Activated CD8-positive, alpha-beta T cell treated with anti-CD3 and anti-CD28 coated beads for 36 hours (primary cell): ENCODE data around the gene GDPD5. TPM values are rescaled to one million over a fixed set of nuclear protein-coding genes. Genes with fewer than 3 reads are reported as not detected.

ENCODE experiments used
- ATAC-seq: fragments of 200-7000 bp; cut with Tn5 transposase; one replicate; pipeline ENCODE4 v1.10.0; 2021; ENCODE audit warnings: mild to moderate bottlenecking, moderate library complexity
- CTCF ChIA-PET: fragments of 350-600 bp; sonication (Branson Sonifier 250); formaldehyde crosslinking; loops from one replicate; lab custom pipeline; 2021; ENCODE audit warnings: antibody characterized with exemption; lab: Charles Lee
- POLR2A ChIA-PET: fragments of 350-600 bp; sonication (Branson Sonifier 250); formaldehyde crosslinking; loops from one replicate; lab custom pipeline; 2021; ENCODE audit warnings: antibody characterized with exemption; lab: Charles Lee
- DNase-seq: peaks from one replicate; pipeline ENCODE4 v3.0.0-alpha.2; 2020
- H3K27ac Mint-ChIP-seq: one replicate; pipeline ENCODE4 v1.8.0; 2021; ENCODE audit warnings: mild to moderate bottlenecking, mixed read lengths
- H3K27me3 Mint-ChIP-seq: one replicate; pipeline ENCODE4 v1.8.0; 2021; ENCODE audit warnings: mixed read lengths
- H3K36me3 Mint-ChIP-seq: one replicate; pipeline ENCODE4 v1.8.0; 2021; ENCODE audit warnings: low read depth, mixed read lengths
- H3K4me1 Mint-ChIP-seq: one replicate; pipeline ENCODE4 v1.8.0; 2021; ENCODE audit warnings: low read depth, mixed read lengths
- H3K4me3 Mint-ChIP-seq: one replicate; pipeline ENCODE4 v1.8.0; 2021; ENCODE audit warnings: mild to moderate bottlenecking, moderate library complexity, mixed read lengths
- H3K9me3 Mint-ChIP-seq: one replicate; pipeline ENCODE4 v1.8.0; 2021; ENCODE audit warnings: mixed read lengths
- intact Hi-C: fragments of 100-400 bp; cut with micrococcal nuclease; formaldehyde crosslinking; loops from one replicate; pipeline ENCODE4 v1.10.0; 2022
- total RNA-seq, 2 experiments: library from RNA; stranded (reverse); gene quantifications; one replicate each; pipeline ENCODE4 v1.2.3, GENCODE V29; 2021
- TF ChIP-seq, protein P1 (sequence below): fragments of 200-600 bp; IDR thresholded peaks from one replicate; pipeline ENCODE4 v1.8.0; 2022; ENCODE audit warnings: antibody characterized with exemption, mild to moderate bottlenecking

The GDPD5 gene
- total RNA-seq, 2 experiments from 2014 or later, result 7.8 to 11.0 TPM

DNA sequence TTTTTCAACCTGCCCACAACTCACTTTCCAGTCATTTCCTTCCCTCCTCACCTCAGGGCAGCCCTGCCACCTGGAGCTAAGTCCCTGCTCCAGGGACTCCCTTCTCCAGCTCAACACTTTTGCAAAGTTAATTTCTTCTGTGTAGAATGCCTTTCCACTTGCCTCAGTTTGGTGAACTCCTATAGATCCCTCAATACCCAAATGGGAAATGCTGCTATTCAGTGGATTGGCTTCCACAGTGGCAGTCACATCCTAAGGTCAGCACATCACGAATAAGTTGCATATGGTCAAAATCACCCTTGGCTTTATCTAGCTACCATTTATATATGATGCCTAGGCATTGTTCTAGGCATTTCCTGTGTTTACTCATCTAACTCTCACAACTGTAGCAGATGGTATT, 23.6 kb downstream of the GDPD5 start:
- Mint-ChIP-seq H3K36me3 (no peaks in the 10 kb centered on the region), H3K27ac (no peak overlapping the region), H3K4me3 (no peak overlapping the region), H3K4me1 (no peaks in the 10 kb centered on the region), H3K9me3 (no peaks in the 10 kb centered on the region), H3K27me3 (no peaks in the 10 kb centered on the region)
- POLR2A ChIA-PET, result interaction anchor here (0.5 kb wide), 1 partner anchor 56 kb away, joined by 3 read pairs; no protein-coding TSS in a partner anchor
- ATAC-seq (no peak), DNase-seq (no peak)
- CTCF ChIA-PET, result interaction anchor here (1.1 to 1.3 kb wide), 2 partner anchors 9 to 23 kb away, joined by 3 read pairs; partner anchors contain the start of gene GDPD5
- TF ChIP-seq, protein P1, sequence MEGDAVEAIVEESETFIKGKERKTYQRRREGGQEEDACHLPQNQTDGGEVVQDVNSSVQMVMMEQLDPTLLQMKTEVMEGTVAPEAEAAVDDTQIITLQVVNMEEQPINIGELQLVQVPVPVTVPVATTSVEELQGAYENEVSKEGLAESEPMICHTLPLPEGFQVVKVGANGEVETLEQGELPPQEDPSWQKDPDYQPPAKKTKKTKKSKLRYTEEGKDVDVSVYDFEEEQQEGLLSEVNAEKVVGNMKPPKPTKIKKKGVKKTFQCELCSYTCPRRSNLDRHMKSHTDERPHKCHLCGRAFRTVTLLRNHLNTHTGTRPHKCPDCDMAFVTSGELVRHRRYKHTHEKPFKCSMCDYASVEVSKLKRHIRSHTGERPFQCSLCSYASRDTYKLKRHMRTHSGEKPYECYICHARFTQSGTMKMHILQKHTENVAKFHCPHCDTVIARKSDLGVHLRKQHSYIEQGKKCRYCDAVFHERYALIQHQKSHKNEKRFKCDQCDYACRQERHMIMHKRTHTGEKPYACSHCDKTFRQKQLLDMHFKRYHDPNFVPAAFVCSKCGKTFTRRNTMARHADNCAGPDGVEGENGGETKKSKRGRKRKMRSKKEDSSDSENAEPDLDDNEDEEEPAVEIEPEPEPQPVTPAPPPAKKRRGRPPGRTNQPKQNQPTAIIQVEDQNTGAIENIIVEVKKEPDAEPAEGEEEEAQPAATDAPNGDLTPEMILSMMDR, result no peak
- intact Hi-C loops, result no loop called here

DNA sequence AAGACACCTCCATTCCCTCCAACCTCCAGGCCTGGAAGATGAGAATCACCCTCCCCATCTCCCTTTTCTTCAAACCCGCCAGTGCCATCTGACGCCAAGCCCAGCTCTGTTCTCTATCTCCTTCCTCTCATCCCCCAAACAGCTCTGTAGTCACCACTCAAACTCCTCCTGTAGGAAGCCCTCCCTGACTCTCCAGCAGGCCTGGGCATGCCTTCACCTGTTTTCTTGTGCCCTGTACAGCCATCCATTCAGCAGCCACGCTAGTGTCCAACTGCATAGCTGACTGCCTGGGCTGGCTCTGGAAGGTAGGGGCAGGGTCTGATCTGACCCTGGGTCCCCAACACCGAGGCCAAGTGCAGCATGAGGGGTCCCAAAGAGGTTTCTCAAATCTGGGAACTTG, 25.0 kb downstream of the GDPD5 start:
- no peak overlapping the region for H3K4me3 Mint-ChIP-seq
- no peak overlapping the region for H3K27ac Mint-ChIP-seq
- no peaks in the 10 kb centered on the region for H3K4me1 Mint-ChIP-seq
- no peaks in the 10 kb centered on the region for H3K9me3 Mint-ChIP-seq
- TF ChIP-seq, protein P1, result no peak
- POLR2A ChIA-PET, result no interaction called here
- no peaks in the 10 kb centered on the region for H3K36me3 Mint-ChIP-seq
- DNase-seq (no peak), ATAC-seq (no peak)
- CTCF ChIA-PET, result no interaction called here
- no peaks in the 10 kb centered on the region for H3K27me3 Mint-ChIP-seq
- intact Hi-C loops, result no loop called here

DNA sequence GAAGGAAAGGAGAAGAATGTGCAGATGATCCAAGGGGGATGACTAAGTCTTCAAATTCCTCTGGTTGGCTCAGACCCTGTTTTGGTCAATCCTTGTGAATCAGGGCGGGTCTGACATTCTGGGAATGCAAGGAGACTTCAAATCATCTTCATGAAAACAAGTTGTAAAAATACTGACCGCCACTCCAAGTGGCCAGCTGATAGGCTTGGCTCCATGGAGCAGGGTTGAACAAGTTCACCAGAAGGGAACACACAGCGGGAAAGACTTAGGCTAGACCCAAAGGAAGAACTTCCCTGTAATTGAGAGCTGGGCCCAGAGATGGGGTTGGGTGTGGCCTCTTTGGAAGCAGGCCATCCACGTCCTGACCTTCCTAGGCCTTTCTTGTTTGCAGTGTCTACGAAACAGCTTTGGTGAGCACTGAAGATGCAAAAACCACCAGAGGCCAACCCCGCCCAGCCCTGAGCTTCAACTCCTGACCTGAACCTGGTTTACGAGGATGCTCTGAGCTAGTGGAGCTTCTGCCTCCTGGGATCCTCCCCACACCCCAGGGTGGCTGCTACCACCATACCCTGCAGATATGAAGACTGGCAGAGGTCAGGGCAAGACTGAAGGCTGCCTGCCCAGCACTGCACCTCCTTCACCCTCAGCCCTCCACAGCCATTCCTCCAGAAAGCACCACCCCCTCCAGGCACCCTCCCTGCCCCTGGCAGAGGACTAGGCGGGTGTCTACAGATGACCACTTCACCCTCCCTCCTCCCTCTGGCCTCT, 26.1 kb downstream of the GDPD5 start:
- intact Hi-C loops, result no loop called here
- TF ChIP-seq, protein P1, result no peak
- Mint-ChIP-seq H3K4me1 (no peaks in the 10 kb centered on the region), H3K9me3 (no peaks in the 10 kb centered on the region), H3K36me3 (no peaks in the 10 kb centered on the region), H3K27me3 (no peaks in the 10 kb centered on the region), H3K27ac (no peak overlapping the region), H3K4me3 (no peak overlapping the region)
- ChIA-PET CTCF (interaction anchor here (0.9 kb wide), 1 partner anchor 32 kb away, joined by 3 read pairs; no protein-coding TSS in a partner anchor), POLR2A (no interaction called here)
- no peak for ATAC-seq
- DNase-seq, result no peak

DNA sequence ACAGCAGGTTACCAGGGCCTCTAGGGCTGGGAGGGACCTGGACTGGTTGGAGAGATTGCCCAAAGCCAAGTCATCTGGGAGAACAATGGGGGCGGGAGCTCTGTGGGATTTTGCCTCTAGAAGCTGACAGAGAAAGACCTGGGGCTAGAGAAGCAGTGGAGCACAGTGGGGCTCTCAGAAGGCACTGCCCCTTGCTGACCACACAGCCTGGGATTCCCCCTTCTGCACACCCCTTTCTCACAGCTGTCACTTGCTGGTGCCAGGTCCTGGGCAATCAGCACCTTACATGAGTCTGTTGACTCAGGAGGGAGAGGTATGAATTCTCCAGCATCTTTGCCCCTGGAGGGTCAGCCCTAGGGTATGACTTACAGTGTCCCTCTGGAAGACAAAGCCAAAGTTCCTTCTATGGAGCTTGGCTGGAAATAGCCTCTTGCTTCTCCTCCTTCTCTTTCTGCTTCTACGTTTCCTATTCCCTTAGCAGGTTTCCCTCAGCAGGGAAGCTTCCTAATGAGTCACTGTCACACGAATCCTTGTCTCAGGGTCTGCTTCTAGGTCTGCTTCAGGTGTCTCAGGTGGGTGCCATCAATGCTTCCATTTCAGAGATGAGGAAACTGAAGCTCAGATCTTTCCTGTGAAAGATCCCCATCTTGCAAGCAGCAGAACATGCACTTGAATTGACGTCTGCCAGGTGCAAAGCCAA, 27.0 kb downstream of the GDPD5 start:
- H3K36me3 Mint-ChIP-seq, result no peaks in the 10 kb centered on the region
- ATAC-seq (no peak), DNase-seq (no peak)
- H3K4me1 Mint-ChIP-seq, result no peaks in the 10 kb centered on the region
- TF ChIP-seq, protein P1, result no peak
- no peak overlapping the region for H3K27ac Mint-ChIP-seq
- no peak overlapping the region for H3K4me3 Mint-ChIP-seq
- no peaks in the 10 kb centered on the region for H3K27me3 Mint-ChIP-seq
- intact Hi-C loops, result no loop called here
- ChIA-PET POLR2A (no interaction called here), CTCF (no interaction called here)
- no peaks in the 10 kb centered on the region for H3K9me3 Mint-ChIP-seq
